Measurements from ENCODE around the gene SSU72.
A peak's percentile ranks its signal among the peaks of the same experiment; 100 is the strongest.
"Not testable (repeated sequence)": the region's sequence is repeated elsewhere in the genome, so short reads cannot be mapped to it uniquely, and the experiment has no call there.

The SSU72 gene

DNA sequence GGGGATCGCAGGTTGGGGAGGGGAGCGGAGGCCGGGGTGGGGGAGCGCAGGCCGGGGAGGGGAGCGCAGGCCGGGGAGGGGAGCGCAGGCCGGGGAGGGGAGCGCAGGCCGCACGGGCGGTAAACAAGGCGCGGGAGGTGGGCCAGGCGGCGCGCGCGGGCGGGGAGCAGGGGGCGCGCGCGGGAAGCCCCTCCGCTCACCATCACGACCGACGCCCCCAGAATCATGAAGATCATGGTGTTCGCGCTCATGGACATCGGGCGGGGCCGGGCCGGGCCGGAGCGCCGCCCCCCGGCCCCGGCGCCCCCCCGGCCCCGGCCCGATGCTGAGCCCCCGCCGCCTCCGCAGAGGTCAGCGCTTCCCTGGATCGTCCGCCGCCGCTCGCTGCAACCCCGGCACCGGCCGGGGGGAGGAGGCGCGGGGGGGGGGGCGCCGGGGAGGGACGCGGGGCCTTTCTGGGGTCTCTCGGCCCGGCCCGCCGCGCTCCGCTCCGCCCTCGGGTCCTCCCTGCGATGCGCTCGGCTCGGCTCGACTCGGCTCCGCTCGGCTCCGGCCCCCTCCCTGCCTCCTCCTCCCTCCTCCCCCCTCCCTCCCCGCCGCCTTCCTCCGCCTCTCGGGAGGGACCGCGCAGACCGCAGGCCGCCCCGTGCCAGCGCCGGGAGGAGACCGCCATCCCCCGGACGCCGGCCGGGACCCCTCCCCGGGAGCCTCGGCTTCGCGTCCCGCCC is 34.4 kb downstream of the SSU72 start, which contains the start of gene TMEM240:
Gene TMEM240, minus strand, starts transcription at position 535 of the 728 bp plus-strand sequence. Its CDS starts 278 bp downstream, at position 257.
- DNase-seq = peak; percentile 61

DNA sequence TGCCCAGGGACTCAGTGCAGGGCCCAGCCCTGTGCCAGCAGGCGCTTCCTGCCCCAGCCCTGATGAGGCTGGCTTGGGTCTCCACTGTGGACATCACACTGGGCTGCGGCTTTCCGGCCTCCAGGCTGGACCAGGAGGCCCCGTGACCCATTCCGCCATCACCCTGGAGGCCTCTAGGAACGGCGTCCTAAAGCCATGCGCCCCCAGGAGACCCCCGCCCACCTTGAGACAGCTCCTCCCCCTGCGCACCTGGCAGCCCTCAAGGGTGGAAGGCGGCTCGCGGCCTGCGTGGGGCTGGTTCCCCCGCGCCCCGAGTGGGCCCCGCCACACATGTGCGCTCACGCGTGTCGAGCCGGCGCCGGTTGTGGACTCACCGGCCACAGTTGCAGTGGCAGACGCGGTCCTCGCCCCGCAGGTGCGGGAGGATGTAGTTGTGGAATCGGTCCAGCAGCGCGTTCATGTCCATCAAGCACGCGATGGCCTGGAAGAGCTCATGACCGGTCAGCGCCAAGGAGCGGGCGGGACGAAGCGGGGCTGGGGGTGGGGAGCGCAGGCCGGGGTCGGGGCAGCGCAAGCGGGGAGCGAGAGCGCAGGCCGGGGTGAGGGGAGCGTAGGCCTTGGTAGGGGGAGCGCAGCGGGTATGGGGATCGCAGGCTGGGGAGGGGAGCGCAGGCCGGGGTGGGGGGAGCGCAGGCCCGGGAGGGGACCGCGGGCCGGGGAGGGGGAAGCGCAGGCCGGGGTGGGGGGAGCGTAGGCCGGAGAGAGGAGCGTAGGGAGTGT is 35.2 kb downstream of the SSU72 start:
- no peak for DNase-seq

DNA sequence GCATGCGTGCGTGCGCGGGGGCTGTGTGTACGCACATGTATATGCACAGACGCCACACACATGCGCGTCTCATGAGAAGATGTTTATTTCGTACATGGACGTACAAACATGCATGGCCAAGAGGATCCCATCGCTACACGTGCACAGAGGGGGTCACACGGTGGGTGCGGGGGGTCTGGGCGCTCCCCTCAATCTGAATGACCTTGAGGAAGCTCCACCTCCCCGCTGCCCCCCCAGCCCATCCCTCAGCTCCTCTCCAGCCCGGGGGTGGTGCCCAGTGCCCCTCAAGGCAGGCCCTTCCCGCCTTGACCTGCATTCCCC is 35.7 kb downstream of the SSU72 start:
- DNase-seq = no peak

DNA sequence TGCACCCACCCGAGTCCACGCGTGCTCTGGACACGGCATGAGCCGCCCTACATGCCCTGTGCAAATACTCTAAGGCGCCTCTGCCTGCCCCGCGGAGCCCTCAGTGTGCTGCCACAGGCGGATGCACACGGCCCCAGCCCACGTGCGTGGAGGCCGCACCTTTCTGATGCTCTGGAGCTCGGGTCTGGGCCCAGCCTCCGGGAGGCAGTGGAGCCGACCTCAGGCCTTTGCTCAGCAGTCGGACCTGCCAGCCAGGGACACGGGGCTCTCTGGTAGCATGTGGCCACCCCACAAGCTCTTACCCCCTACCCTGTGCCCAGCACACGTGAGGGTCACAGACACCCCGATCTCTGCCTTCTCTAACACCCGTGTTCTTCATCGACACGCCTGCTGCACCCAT is 36.3 kb downstream of the SSU72 start:
- DNase-seq = no peak

DNA sequence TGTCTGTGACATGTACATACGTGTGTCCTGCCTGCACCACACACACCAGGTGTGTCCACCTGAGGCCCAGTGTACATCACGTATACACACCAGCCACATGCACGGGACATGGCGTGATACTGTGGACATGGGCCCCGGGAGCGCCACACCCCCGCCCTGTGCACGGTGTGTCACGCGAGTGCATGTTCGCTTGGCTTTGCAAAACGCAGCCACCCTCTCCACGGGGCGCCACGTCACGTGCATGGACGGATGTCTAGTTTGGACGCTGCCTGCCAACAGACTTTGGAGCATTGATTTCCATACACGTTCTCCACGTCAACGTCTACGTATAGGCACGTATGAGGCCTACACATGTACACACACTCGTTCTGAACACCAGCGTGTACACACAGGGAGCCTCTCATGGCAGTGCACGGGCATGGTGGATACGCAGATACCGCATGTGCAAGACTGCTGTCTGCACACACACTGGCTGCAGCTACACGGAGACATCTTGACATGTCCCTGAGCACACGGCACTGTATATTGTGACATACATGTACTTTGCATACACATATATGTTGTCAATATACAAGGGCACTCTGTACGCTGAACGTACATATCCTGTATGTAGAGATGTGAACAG is 36.9 kb downstream of the SSU72 start:
- DNase-seq = no peak

DNA sequence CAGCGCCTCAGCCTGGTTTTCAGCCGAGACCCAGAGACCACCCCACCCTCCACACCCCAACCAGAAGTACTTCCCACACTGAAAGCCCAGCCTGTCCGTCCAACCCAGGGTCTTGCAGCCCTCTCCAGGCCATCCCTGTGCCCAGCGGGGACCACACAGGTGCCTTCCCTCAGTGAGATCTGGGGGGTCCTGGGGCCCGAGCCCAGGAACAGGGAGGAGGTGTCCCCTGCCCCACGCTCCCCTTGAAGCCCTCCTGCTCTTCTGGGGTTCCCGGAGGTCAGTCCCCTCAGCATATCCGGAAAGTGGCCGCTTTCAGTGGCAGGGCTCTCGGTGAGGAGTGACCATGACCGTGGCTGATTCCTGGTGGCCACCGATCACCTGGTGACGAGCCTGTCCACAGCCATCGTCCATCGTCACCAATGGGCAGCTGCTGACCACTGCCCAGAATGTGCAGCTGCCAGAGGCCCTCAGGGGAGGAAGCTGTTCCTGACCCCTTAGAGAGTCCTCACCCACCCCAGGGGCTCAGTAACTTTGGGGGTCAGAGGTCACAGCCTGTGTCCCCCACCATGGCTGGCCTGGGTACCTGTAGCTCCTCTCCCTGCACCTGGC is 37.6 kb downstream of the SSU72 start:
- no peak for DNase-seq

DNA sequence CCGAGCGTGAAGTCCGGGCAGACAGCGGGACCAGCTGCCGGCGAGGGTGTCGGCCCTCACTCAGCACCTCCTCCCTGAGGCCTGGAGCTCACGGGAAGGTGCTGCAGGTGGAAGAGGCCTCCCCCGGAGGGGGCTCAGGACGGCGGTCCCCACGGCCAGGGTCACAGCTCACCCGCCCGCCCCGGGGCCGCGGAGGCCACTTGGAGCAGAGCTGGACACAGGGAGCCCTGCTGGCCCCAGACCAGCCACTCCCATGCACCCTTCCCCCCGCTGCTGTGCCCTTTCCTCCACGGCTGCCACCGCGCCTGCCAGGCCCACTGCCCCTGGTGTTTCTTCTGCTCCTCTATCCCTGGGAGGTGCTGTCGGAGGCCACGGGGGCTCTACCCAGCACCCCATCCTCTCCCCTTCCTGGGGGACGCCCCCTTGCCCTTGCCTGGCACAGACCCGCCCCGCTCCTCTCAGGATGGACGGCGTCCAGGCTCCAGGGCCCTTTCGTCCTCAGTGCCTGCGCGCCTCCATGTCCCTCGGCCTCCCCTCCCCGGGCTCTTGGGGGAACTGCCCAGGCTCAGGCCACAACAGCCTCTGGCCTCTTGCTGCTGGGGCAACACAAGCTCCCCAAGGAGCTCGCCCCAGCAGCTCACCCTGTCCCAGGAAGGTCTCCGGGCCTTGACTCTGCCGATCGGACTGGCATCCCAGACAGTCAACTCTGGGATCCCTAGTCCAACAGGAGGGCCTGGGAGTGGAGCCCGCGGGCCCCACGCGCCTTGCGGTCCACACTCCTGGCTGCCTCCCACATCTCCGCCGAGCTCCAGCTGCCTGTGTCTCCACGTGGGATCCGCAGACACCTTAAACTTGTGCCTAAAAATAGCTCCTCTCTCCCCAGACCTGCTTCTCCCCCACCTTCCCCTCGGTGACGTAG is 38.4 kb downstream of the SSU72 start:
- DNase-seq = no peak

DNA sequence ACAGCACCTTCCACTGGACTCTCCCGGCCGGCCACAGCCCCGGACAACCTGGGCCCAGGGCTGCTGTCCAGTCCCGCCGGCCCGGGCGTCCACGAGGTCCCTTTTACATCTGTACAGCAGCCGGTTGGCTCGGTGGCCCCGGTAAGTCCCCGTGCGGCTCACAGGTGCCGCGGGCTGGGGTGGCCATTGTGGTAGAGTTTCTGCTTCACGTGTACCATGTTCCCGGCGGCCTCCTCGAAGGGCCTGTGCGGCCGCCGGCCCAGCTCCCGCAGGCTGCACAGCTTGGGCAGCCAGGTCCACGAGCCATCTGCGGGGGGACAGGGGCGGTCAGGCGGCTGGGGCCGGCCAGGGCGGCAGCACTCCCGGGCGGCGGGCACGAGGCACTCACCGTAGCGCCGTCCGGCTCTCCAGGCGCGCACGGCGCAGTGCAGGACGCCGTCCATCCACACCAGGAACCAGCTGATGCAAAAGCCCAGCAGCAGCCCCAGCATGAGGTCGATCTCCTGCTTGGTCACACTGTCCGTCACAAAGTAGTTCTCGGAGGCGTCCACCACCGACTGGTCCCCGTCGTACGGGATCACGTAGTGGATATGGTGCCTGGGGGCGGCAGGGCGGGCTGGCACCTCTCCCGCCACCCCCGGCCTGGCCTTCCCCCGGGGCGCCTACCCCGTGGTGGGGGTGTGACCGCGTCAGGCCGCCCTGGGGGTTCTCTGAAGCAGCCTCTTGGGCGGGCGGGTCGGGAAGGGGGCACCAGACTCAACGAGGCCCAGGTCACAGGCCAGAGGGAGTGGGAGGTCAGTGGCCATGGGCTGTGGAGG is 39.3 kb downstream of the SSU72 start:
- DNase-seq = no peak

DNA sequence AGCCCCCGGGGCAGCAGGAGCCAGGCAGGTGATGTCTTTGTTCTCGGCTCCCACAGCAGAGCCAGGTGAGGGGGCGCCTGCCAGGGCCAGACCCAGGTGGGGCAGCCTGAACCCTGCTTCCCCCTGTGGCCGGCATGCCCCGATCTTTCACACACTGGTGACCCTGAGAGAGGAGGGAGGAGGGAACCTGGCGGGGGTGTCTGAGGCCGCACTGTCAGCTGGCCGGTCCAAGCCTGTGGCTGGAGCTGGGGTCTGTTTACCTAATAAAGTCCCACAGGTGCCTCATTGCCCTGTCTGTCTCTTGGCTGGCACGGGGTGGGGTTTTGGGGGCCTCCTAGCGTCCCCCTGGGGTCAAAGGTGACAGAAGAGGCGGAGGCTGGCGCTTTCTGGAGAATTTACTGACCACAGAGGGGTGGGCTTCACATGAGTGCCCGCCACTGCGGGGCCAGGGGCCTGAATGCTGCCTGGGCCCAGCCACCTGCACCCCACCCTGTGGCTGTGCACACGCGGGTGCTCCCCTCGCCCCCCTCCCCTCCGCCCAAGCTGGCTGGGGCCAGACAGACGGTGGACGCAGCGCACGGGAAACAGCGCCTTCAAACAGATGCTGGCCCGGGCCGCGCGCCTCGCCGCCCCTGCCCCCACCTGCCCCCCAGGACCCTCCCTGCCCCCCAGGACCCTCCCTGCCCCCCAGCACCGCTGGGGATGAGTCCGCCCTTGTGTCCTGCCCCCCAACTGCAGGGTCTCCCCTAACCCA is 40.1 kb downstream of the SSU72 start:
- DNase-seq = no peak

DNA sequence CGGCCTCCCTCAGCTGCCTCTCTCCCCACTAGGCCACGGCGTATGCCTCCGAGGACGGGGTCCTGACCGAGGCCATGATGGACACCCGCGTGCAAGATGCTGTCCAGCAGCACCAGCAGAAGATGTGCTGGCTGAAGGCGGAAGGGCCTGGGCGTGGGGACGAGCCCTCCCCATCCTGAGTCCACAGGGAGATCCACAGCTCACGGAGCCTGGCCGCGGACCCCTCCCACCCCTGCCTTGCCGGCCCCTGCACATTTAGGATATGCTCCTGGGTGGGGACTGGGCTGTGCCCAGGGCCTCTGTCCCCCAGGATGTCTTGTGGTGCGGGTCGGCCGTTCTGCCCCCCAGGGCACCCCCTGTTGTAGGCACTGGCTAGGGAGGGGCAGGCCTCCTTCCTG is 40.8 kb downstream of the SSU72 start:
- not testable (repeated sequence) for DNase-seq

DNA sequence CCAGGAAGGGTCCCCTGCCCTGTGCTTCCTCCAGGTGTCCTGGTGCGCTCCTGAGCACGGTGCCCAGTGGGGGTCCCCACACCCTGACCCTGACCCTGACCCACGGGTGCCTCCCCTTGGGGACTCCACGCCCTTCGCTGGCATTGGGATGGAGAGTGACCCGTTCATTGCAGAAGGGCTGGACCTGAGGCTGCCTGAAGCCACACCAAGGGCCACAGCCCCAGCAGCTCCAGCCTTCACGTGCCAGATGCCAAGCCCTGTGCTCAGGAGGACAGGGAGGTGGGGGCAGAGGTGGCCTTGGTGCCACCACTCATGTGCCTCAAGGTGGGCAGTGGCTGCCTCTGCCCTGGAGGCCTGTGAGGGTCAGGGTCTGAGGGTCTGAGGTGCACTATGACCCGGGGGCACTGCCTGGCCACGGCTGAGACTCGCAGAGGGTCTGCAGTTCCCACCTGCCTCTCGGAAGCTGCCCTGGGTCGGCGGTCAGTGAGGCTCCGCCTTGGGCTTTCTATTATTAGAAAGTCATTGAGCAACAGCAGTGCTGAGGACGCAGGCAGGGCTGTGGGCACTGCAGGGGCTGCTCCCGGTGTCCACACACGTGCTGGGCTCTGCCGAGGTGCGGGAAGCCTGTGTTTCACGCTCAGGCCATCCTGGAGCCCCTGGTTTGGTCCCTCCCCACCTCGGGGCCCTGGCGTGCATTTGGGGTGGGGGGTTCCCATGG is 41.3 kb downstream of the SSU72 start:
- DNase-seq = not testable (repeated sequence)

DNA sequence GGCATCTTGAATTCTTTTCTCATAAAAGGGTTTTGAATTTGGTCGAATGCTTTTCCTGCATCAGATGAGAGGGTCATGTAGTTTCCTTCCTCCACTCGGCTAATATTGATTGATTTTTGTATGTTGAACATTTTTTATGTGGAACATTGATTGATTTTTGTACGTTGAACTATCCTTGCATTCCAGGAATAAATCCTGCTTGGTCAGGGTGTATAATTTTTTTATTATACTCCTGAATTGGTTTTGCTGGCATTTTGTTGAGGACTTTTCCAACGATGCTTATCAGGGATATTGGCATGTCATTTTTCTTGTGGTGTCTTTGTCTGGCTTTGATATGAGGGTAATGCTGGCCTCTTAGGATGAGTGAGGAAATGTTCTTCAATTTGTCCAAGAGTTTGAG is 42.7 kb downstream of the SSU72 start:
- no peak for DNase-seq

DNA sequence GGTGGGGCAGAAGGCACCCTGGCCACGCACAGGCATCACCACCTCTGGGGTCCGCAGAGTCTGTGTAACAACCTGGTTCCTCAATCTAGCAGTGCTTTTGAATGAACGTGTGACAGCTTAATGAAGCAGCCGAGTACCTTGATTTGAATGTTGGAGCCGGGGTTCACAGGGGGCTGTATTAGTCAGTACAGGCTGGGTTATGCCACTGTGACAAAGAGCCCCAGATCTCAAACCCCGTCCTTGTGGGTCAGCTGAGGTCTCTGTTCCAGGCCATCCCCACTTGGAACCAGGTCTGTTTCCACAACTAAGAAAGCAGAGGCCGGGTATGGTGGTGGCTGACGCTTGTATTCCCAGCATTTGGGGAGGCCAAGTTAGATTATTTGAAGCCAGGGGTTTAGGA is 44.7 kb downstream of the SSU72 start:
- DNase-seq = no peak

DNA sequence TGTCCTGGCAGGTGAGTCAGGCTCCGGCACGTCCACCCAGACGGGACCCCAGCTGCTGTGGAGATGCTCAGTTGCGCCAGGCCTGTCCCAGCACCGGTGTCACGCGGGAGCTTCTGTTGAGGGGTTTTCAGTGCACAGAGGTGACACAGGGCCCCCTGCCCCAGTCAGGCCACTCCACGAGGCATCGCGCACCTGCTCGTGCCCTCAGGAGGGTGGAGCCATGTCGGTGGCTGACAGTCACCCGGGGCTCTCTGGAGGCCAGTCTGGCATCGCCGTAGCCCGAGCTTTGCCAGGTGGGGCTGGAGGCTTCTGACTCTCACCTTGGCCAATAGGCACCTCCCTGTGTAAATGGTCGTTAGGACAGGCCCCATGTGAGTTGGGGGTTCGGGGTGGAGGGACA is 45.3 kb downstream of the SSU72 start:
- no peak for DNase-seq

DNA sequence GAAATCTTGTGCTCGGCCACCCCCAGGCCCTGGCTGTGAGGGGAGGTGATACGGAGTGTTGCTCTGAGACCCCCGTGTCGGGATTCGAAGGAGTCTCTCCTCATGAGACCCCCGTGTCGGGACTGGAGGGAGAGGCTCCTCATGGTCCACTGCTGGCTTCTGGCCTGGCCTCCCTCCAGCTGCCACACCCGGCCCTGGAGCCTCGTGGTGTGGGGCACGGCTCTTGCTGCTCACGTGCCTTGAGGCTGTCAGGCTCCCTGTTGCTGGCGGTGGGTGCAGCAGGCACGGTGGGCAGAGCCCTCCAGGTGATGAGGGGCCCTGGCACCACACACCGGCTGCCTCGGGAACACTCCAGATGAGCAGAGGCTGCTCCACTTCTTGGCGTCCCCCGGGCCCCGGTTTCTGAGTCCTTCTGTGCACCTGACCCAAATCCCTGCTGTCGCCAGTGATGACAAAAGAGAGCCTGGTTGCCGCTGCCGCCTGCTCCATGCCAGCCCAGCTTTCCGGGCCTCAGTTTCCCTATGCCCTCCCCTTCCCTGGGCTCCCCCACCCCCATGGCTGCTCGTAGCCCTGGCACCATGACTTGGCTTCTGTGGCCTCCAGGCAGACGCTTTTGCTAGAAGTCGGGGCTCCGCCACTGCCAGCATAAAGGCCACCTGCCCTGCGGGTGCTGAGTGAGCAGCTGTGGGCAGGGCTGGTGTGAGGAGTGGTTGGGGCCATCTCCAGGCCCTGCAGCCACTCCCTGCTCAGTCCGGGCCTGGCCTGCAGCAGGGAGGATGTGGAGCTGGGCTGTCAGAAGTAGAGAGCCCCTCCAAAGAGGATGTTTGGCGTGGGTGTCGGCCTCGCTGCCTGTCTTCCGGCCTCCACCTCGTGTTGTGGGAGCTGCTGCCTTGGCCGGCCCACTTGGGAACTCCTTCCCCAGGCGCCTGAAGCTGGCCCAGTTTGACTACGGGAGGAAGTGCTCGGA is 46.1 kb downstream of the SSU72 start:
- DNase-seq = no peak

DNA sequence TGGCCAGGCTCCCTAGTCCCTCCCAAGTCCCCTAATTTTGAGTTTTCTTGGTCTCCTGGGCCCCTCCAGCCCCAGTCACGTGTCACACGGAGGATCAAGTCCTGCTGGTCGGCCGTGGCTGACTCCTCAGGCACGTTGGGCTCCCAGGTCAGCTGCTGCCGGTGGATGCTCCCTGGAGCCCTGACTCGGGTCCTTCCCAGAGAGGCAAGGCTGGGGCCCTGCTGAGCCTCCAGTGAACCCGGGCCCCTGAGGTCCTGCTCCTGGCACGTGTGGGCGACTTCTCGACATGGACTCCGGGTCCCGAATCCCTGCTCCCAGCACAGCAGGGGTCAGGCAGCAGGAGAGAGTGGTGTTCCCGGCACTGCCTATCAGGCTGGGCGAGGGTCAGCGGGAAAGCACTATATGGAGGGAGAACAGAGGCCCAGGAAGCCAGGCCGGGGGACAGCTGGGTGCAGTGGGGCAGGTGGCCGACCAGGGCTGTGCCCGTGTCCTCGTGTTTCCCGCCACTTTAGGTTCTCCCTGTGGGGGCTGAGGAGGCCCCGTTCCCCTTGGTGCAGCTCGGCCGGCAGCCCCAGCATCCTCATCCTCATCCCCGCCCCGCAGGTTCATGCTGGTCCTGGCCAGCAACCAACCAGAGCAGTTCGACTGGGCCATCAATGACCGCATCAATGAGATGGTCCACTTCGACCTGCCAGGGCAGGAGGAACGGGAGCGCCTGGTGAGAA is 47.4 kb downstream of the SSU72 start:
- DNase-seq = no peak

DNA sequence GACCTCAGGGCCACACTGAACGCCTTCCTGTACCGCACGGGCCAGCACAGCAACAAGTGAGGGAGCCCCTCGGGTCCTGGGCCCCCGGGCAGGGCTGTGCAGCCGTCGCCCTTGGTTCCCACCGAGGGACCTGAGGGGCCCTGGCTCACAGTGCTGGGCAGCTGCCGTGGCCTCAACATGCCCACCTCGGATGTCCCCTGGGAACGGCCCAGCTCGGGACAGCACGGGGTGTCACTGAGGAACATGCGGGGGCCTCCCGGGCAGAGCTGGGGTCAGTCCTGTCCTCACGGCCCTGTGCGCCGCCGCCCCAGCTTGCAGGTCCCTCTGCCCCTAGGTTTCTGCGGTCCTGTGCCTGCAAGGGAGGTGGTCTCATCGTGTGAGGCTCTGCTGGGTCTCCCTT is 48.2 kb downstream of the SSU72 start:
- not testable (repeated sequence) for DNase-seq

DNA sequence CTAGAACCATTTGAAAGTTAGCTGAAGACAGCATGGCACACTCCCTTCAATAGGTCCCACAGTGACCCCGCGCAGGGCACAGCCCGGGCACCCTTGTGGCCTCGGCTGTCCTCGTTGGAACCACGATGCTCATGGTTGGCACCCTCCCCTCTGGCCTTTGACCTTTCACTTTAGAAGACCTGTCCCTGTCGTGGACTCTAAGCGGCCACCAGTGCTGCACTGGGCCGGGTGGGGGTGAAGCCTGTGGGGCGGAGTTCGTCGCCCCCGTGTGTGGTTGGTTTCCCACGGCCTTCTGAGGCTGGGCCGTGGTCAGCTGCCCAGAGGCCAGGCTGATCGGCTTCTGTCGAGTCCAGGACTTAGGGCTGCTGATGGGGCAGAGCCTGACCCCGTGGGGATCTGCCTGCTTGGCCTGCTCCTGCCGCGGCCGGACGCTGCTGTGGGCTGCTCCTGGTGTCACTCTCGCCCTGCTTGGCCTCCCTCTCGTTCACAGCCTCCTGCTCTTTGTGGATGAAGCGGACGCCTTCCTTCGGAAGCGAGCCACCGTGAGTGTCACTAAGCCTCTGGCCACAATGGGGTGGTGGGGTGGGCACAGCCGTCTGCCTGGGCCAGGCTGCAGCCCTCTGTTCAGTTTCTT is 49.8 kb downstream of the SSU72 start:
- DNase-seq = not testable (repeated sequence)
